Measurements from ENCODE around the gene ADAP1. TPM values are rescaled to one million over a fixed set of nuclear protein-coding genes. Genes with fewer than 3 reads are reported as not detected.
A peak's percentile ranks its signal among the peaks of the same experiment; 100 is the strongest.
"Not testable (repeated sequence)": the region's sequence is repeated elsewhere in the genome, so short reads cannot be mapped to it uniquely, and the experiment has no call there.

The ADAP1 gene
- total RNA-seq, 1 donor = 1.3 TPM

DNA sequence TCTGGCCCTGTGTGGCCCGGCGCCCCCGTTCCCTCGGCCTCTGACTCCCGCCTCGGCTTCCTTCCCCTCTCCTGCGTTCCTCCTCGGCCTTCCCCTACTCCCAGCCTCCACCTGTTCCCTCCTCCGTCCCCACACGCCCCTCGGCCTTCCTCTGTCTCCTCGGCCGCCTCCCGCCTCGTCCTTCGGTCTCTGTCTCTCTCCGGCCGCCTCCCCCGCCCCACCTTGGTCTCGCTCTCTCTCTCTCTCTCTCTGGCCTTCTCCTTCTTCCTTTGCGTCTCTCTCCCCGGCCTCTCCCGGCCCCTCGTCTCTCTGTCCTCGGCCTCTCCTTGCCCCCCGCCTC is 77.5 kb downstream of the ADAP1 start:
- peak; percentile 13 for DNase-seq (ENCODE audit: low read depth)
- peak overlapping the region; percentile 89 for H3K4me3 ChIP-seq (ENCODE audit: low read depth, low read length)
- TF ChIP-seq CTCF (IDR thresholded peaks at IDR 0.05; ENCODE audit: insufficient read depth, low read depth, low read length) = no peak

- peak; percentile 16 for TF ChIP-seq CTCF (IDR thresholded peaks at IDR 0.05; ENCODE audit: insufficient read depth, low read depth, low read length)
- peak; percentile 96 for DNase-seq (ENCODE audit: low read depth)
- peak within 1 kb of the TSS; percentile 89 for H3K4me3 ChIP-seq (ENCODE audit: low read depth, low read length)
Observed at GRCh38 chr7:876077-876971, 78.2 kb downstream of the ADAP1 start, which contains the start of gene GET4. GET4 (plus strand) TSS chr7:876554; CDS start chr7:876646, 92 bp downstream.

- no peak for TF ChIP-seq CTCF (IDR thresholded peaks at IDR 0.05; ENCODE audit: insufficient read depth, low read depth, low read length)
- DNase-seq (ENCODE audit: low read depth) = no peak
- H3K4me3 ChIP-seq (ENCODE audit: low read depth, low read length) = peak overlapping the region; percentile 48
Observed at GRCh38 chr7:875476-876076, 78.9 kb downstream of the ADAP1 start.

GRCh38 chr7:875051-875450 is 79.4 kb downstream of the ADAP1 start:
- TF ChIP-seq CTCF (IDR thresholded peaks at IDR 0.05; ENCODE audit: insufficient read depth, low read depth, low read length) = no peak
- no peak overlapping the region for H3K4me3 ChIP-seq (ENCODE audit: low read depth, low read length)
- no peak for DNase-seq (ENCODE audit: low read depth)

DNA sequence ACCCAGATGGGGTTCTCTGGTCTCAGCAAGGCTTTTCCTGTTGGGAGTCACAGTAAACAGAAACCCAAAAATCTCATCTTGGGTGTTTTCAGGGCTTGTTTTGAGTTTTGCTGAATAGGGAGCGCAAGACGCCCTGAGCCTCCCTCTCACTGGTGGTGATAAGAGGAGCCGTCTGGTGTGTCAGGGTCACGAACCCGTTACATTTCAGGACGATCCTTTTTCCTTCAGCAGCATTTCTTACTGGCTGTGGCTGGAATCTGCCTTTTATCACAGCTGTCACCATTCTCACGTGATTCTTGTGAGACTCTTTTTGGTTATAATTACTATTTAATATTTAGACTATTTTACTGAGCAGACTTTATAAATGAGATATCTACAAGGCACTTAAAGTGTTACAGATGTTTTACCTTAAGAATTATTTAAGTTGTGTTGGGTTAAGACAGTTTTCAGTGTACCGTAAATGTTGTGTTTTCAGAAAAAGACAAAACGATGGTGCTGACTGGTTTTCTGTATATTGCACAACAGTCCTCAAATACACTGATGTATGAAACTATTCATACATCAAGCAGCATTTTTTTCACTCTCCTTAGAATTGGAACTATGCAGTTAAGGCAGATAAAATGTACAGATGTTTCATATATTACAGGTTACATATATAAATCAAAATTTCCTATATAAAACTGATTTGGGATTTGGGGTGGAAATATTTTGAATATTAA is 80.3 kb downstream of the ADAP1 start:
- H3K4me3 ChIP-seq (ENCODE audit: low read depth, low read length) = no peak overlapping the region
- DNase-seq (ENCODE audit: low read depth) = peak; percentile 87
- TF ChIP-seq CTCF (IDR thresholded peaks at IDR 0.05; ENCODE audit: insufficient read depth, low read depth, low read length) = no peak

- peak; percentile 96 for TF ChIP-seq CTCF (IDR thresholded peaks at IDR 0.05; ENCODE audit: insufficient read depth, low read depth, low read length)
- no peak overlapping the region for H3K4me3 ChIP-seq (ENCODE audit: low read depth, low read length)
- DNase-seq (ENCODE audit: low read depth) = peak; percentile 89
Observed at GRCh38 chr7:873367-874002, 81.0 kb downstream of the ADAP1 start.

DNA sequence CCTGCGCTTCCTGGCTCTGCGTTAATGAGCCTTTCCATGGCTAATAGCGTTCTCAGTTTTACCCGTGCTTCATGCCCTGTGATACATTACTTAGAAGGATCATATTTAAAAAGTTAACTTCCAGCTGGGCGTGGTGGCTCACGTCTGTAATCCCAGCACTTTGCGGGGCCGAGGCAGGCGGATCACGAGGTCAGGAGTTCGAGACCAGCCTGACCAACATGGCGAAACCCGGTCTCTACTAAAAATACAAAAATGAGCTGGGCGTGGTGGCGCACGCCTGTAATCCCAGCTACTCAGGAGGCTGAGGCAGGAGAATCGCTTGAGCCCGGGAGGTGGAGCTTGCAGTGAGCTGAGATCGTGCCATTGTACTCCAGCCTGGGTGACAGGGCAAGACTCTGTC is 81.8 kb downstream of the ADAP1 start:
- DNase-seq (ENCODE audit: low read depth); H3K4me3 ChIP-seq (ENCODE audit: low read depth, low read length): not testable (repeated sequence)

Measured in fibroblast of villous mesenchyme (primary cell).